HG02970 (cell line): ENCODE data around the gene KCNH8.
"Not testable (repeated sequence)": the region's sequence is repeated elsewhere in the genome, so short reads cannot be mapped to it uniquely, and the experiment has no call there.

Experiments used
- ATAC-seq: cut with Tn5 transposase; IDR thresholded peaks from one replicate; pipeline ENCODE4 v1.9.1; 2021; ENCODE audit warnings: mild to moderate bottlenecking, moderate library complexity, moderate number of reproducible peaks; ENCODE audit not compliant: unreplicated experiment, low FRiP score

The KCNH8 gene

GRCh38 chr3:19147905-19148767, at the start of gene KCNH8:
KCNH8 (plus strand) TSS chr3:19148510; CDS start chr3:19148720, 210 bp downstream.
- no peak for ATAC-seq

GRCh38 chr3:19102654-19103290, 45.5 kb upstream of the KCNH8 start:
- ATAC-seq: not testable (repeated sequence)

GRCh38 chr3:19103510-19103909, 44.8 kb upstream of the KCNH8 start:
- ATAC-seq: no peak

- ATAC-seq: no peak
These were observed 43.9 kb upstream of the KCNH8 start for GRCh38 chr3:19104459-19104858.

- no peak for ATAC-seq
These were observed 42.5 kb upstream of the KCNH8 start for GRCh38 chr3:19105826-19106225.

- ATAC-seq: no peak
These were observed 42.0 kb upstream of the KCNH8 start for GRCh38 chr3:19106307-19106706.

GRCh38 chr3:19107719-19108118, 40.6 kb upstream of the KCNH8 start:
- ATAC-seq: no peak

GRCh38 chr3:19110335-19110895, 37.9 kb upstream of the KCNH8 start:
- no peak for ATAC-seq

GRCh38 chr3:19114461-19114860, 33.8 kb upstream of the KCNH8 start:
- no peak for ATAC-seq

GRCh38 chr3:19116239-19116638, 32.1 kb upstream of the KCNH8 start:
- ATAC-seq: no peak

- ATAC-seq: no peak
These were observed 23.6 kb upstream of the KCNH8 start for GRCh38 chr3:19124752-19125151.

- ATAC-seq: no peak
These were observed 8.4 kb upstream of the KCNH8 start for GRCh38 chr3:19139863-19140262.

- ATAC-seq: peak; percentile 73
These were observed 1.3 kb upstream of the KCNH8 start for GRCh38 chr3:19146685-19147650.

- no peak for ATAC-seq
These were observed 420 bp downstream of the KCNH8 start for GRCh38 chr3:19148768-19149091.

- no peak for ATAC-seq
These were observed 1.1 kb downstream of the KCNH8 start for GRCh38 chr3:19149368-19149767.

- ATAC-seq: no peak
These were observed 2.9 kb downstream of the KCNH8 start for GRCh38 chr3:19151171-19151570.

- no peak for ATAC-seq
These were observed 6.5 kb downstream of the KCNH8 start for GRCh38 chr3:19154693-19155250.

GRCh38 chr3:19155375-19155774, 7.1 kb downstream of the KCNH8 start:
- ATAC-seq: no peak

GRCh38 chr3:19159966-19160635, 11.8 kb downstream of the KCNH8 start:
- ATAC-seq: no peak

- ATAC-seq: no peak
These were observed 17.3 kb downstream of the KCNH8 start for GRCh38 chr3:19165654-19166053.
